ENCODE results near the gene ZFYVE28. TPM values are rescaled to one million over a fixed set of nuclear protein-coding genes. Genes with fewer than 3 reads are reported as not detected.

The ZFYVE28 gene
- total RNA-seq, 3 donors from 2014 or later (not counting 1 experiment from before 2014, with no cell fraction given), result 85.4 to 107 (median 104) TPM

GRCh38 chr4:2301806-2302205 lies 116.6 kb downstream of the ZFYVE28 start:
- Mint-ChIP-seq H3K9me3 (no peaks in the 10 kb centered on the region), H3K36me3 (peaks cover 8% of the 10 kb centered on the region), H3K4me3 (no peak overlapping the region), H3K4me1 (peaks cover 6 to 17% of the 10 kb centered on the region in 2 donors), H3K27ac (no peak overlapping the region), H3K27me3 (ENCODE audit: low read depth in 2 of 2) (no peaks in the 10 kb centered on the region)
- Histone ChIP-seq H3K36me3 (ENCODE audit: control insufficient read depth, insufficient read depth, low read length) (no peaks in the 10 kb centered on the region), H3K4me1 (ENCODE audit: control insufficient read depth, insufficient read depth, low read length) (no peaks in the 10 kb centered on the region), H3K27ac (ENCODE audit: low read length) (no peak overlapping the region), H3K4me3 (ENCODE audit: low read length) (no peak overlapping the region), H3K9me3 (ENCODE audit: control insufficient read depth, insufficient read depth, low read length) (peaks cover under 1% of the 10 kb centered on the region), H3K27me3 (ENCODE audit: control insufficient read depth, insufficient read depth, low read length) (no peaks in the 10 kb centered on the region)
- 96% methylated on average over 16 of the region's 19 CpGs for WGBS (ENCODE audit: insufficient coverage)
- ATAC-seq (no peak), DNase-seq (no peak)
- TF ChIP-seq, protein P1, sequence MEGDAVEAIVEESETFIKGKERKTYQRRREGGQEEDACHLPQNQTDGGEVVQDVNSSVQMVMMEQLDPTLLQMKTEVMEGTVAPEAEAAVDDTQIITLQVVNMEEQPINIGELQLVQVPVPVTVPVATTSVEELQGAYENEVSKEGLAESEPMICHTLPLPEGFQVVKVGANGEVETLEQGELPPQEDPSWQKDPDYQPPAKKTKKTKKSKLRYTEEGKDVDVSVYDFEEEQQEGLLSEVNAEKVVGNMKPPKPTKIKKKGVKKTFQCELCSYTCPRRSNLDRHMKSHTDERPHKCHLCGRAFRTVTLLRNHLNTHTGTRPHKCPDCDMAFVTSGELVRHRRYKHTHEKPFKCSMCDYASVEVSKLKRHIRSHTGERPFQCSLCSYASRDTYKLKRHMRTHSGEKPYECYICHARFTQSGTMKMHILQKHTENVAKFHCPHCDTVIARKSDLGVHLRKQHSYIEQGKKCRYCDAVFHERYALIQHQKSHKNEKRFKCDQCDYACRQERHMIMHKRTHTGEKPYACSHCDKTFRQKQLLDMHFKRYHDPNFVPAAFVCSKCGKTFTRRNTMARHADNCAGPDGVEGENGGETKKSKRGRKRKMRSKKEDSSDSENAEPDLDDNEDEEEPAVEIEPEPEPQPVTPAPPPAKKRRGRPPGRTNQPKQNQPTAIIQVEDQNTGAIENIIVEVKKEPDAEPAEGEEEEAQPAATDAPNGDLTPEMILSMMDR (IDR thresholded peaks at IDR 0.05), result no peak
- intact Hi-C loops (cut with micrococcal nuclease), result no loop called here

DNA sequence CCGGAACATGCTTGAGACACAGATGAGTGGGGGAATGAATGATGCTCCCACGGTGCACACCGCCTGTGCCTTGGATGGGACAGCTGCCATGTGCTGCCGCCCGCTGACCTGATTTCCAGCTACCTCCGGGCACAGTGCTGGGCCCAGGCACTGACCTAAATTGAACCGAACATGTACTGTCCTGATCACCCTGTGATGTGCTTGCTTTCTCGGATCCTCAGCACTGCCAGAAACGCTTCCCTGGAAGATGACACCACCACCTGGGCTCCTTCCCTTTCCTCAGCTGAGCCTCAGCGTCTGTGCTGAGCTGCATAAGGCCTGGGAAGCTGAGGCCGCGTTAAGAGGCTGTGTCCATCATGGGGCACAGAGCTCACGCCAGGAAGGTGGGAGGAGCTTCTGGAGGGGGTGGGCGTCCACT lies 117.2 kb downstream of the ZFYVE28 start:
- WGBS (ENCODE audit: insufficient coverage), result 96% methylated on average over 11 of the region's 14 CpGs
- no peak for DNase-seq

DNA sequence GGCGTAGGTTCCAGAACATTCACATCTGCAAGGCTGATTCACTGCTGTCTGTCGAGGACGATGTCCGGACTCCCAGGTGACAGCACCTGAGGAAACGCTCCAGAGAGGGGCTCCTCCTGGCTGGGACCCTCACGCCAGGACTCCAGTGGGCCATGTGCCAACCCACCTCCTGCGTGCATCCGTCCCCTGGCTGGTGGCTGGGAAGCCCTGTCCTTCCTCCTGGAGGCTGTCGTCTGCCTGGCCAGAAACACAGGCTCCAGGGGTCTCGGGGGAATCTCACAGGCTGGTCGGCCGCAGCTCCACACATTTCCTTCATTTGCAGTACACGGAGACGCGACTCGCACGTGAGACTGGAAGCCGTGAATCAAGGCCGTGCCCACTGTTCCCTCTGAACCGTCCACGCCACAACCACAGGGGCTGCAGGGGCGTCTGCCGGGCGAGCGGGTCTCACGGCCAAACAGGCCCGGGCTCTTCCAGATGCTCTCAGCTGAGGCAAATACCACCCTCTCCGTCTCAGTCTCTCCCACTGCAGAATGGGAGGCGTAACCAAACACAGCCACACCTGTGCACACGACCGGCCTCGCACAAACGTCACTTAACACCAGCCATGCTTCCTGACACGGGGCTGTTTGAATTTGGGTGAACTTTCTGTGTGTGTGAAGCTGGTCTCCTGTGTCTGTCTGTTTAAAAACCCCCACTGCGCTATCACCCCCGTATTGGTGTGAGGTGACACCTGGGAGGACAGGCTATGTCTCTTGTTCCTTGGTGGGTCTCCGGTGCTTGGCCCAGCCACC lies 117.8 kb downstream of the ZFYVE28 start:
- Mint-ChIP-seq H3K4me1 (peaks cover 6 to 20% of the 10 kb centered on the region in 2 donors), H3K9me3 (no peaks in the 10 kb centered on the region), H3K4me3 (no peak overlapping the region), H3K27me3 (ENCODE audit: low read depth in 2 of 2) (no peaks in the 10 kb centered on the region), H3K36me3 (peaks cover 5% of the 10 kb centered on the region), H3K27ac (peak overlapping the region in 1 of 2 donors; percentile 83)
- Histone ChIP-seq H3K9me3 (ENCODE audit: control insufficient read depth, insufficient read depth, low read length) (no peaks in the 10 kb centered on the region), H3K27ac (ENCODE audit: low read length) (no peak overlapping the region), H3K4me1 (ENCODE audit: control insufficient read depth, insufficient read depth, low read length) (no peaks in the 10 kb centered on the region), H3K36me3 (ENCODE audit: control insufficient read depth, insufficient read depth, low read length) (no peaks in the 10 kb centered on the region), H3K4me3 (ENCODE audit: low read length) (no peak overlapping the region), H3K27me3 (ENCODE audit: control insufficient read depth, insufficient read depth, low read length) (no peaks in the 10 kb centered on the region)
- ATAC-seq (no peak), DNase-seq (no peak)
- TF ChIP-seq, protein P1 (IDR thresholded peaks at IDR 0.05), result no peak
- intact Hi-C loops (cut with micrococcal nuclease), result no loop called here
- WGBS (ENCODE audit: insufficient coverage), result 93% methylated on average over 37 of the region's 37 CpGs

More for the DNA sequence above, 117.2 kb downstream of the ZFYVE28 start:
- H3K36me3 Mint-ChIP-seq, result peaks cover 5% of the 10 kb centered on the region
- ATAC-seq, result no peak
- no peak overlapping the region for H3K4me3 ChIP-seq (ENCODE audit: low read length)
- H3K27ac Mint-ChIP-seq, result no peak overlapping the region
- H3K9me3 ChIP-seq (ENCODE audit: control insufficient read depth, insufficient read depth, low read length), result no peaks in the 10 kb centered on the region
- no peak overlapping the region for H3K4me3 Mint-ChIP-seq
- intact Hi-C loops (cut with micrococcal nuclease), result no loop called here
- H3K4me1 Mint-ChIP-seq, result peaks cover 6 to 17% of the 10 kb centered on the region in 2 donors
- H3K9me3 Mint-ChIP-seq, result no peaks in the 10 kb centered on the region
- H3K27me3 Mint-ChIP-seq (ENCODE audit: low read depth in 2 of 2), result no peaks in the 10 kb centered on the region
- TF ChIP-seq, protein P1 (IDR thresholded peaks at IDR 0.05), result no peak
- no peak overlapping the region for H3K27ac ChIP-seq (ENCODE audit: low read length)
- no peaks in the 10 kb centered on the region for H3K36me3 ChIP-seq (ENCODE audit: control insufficient read depth, insufficient read depth, low read length)
- no peaks in the 10 kb centered on the region for H3K27me3 ChIP-seq (ENCODE audit: control insufficient read depth, insufficient read depth, low read length)
- H3K4me1 ChIP-seq (ENCODE audit: control insufficient read depth, insufficient read depth, low read length), result no peaks in the 10 kb centered on the region

Measured in natural killer cell (primary cell).